Inflammatory macrophage (primary cell): ENCODE measurements around the gene NEK4.
A peak's percentile ranks its signal among the peaks of the same experiment; 100 is the strongest.
"Not testable (repeated sequence)": the region's sequence is repeated elsewhere in the genome, so short reads cannot be mapped to it uniquely, and the experiment has no call there.

Source experiments
- DNase-seq, 2 donors: peaks; one replicate each; pipeline ENCODE4 v3.0.0-alpha.2; 2020 to 2022

Gene NEK4

DNA sequence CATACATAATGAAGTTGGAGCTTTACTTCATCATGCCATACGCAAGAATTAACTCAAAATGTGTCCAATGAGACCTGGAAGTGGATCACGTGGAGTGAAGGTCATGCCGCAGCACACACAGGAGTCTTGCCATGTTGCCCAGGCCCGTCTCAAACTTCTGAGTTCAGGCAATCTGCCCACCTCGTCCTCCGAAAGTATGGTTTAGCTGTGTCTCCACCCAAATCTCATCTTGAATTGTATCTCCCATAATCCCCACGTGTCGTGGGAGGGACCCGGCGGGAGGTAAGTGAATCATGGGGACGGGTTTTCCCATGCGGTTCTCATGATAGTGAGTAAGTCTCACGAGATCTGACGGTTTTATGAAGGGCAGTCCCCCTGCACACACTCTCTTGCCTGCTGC is 39.1 kb downstream of the NEK4 start:
- DNase-seq, result no peak

DNA sequence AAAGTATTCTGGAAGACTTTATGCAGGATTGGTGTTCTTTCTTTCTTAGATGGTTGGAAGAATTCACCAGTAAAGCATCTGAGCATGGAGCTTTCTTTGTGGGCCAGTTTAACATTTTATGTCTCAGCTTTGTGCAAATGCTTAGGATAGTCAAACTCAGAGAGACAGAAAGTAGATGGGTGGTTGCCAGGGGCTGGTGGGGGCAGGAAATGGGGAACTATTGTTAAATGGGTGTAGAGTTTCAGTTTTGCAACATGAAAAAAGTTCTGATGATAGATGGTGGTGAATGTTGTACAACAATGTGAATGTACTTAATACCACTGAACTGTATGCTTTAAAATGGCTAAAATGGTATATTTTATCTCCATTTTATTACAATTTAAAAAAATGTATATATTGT is 40.1 kb downstream of the NEK4 start:
- no peak for DNase-seq

DNA sequence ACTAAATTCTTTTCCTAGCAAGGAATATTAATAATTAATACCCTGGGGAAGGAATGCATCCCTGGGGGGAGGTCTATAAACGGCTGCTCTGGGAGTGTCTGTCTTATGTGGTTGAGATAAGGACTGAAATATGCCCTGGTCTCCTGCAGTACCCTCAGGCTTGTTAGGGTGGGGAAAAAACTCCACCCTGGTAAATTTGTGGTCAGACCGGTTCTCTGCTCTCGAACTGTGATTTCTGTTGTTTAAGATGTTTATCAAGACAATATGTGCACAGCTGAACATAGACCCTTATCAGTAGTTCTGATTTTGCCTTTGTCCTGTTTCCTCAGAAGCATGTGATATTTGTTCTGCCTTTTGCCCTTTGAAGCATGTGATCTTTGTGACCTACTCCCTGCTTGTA is 42.0 kb downstream of the NEK4 start:
- not testable (repeated sequence) for DNase-seq

DNA sequence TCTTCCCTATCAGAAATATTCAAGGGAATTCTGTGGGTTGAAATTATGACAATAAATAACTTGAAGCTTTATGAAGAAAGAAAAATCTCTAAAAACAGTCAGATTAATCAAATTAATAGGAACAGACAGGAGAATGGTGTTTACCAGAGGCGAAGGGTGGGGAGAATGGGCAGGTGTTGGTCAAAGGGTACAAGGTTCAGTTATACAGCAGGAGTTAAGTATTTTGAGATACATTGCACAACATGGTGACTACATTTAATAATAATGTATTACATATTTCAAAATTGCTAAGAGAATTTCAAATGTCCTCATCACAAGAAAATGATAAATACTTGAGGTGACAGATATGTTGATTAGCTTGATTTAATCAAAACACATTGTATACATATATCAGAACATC is 46.2 kb downstream of the NEK4 start:
- no peak for DNase-seq

DNA sequence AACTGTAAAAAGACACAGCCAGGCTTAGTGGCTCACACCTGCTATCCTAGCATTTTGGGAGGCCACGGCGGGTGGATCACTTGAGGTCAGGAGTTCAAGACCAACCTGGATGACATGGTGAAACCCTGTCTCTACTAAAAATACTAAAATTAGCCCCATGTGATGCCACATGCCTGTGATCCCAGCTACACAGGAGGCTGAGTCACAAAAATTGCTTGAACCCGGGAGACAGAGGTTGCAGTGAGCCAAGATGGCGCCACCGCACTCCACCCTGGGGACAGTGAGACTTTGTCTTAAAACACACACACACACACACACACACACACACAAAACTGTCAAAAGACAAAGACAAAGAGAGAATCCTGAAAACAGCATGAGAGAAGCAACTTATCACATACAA is 46.8 kb downstream of the NEK4 start:
- no peak for DNase-seq

DNA sequence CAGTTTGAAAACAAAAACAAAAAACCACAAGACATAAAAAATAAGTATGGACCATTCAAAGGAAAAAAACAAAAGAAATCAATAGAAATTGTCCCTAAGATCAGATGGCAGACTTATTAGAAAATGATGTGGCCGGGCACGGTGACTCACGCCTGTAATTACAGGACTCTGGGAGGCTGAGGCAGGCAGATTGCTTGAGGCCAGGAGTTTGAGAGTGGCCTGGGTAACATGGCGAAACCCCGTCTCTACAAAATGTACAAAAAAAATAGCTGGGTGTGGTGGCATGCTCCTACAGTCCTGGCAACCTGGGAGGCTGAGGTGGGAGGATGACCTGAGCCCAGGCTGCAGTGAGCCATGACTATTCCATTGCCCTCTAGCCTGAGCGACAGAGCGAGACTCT is 48.2 kb downstream of the NEK4 start:
- no peak for DNase-seq

DNA sequence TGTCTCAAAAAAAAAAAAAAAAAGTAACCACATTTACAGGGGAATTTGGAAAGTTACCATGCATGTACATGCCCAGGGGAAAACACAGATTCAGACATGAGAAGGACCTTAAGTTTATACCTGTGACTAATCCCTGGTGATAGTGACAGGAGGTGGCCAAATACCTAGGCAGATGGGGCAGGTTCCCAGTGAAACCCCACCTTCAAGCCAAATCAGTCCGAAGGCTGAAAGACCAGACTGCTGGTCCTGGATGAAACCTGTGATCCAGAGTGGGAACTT is 49.1 kb downstream of the NEK4 start:
- no peak for DNase-seq

DNA sequence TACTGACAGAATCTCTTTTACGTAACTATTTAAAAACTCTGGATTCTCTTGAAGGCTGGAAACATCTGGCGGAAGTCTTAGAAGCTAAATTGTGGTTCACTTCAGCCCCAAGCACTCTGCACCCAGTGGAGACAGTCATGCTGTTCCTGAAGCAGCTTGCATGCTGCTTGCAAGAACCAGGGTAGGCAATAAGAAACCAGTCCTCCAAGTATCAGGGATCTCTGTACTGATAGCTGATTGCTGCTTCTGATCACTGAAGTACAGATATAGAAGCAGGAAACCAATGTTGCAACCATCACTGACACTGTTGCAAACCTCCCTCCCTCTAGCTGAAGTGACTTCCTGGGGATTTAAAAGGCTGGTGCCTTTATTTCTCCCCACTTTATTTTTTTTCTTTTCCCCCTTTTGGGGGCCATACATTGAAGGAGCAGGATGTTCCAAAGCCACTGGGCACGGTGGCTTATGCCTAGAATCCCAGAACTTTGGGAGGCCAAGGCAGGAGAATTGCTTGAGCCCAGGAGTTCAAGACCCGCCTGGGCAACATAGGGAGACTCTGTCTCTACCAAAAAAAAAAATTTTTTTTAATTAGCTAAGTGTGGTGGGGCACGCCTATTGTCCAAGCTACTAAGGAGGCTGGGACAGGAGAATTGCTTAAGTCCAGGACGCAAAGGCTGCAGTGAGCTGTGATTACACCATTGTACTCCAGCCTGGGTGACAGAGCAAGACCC is 49.6 kb downstream of the NEK4 start:
- peak; percentile 59 to 73 for DNase-seq

DNA sequence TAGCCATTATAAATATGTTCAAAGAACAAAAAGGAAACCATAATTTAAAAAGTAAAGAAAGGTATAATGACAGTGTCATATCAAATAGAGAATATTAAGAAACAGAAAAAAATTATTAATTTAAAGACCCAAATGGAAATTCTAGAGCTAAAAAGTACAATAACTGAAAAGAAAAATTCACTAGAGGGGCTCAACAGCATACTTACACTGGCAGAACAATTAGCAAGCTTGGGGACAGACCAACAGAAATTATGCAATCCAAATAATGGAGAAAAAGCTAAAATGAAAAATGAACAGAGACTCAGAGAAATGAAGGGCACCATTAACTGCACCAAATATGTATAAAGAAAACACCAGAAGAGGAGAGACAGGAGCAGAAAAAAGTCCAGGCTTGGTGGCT is 51.1 kb downstream of the NEK4 start:
- DNase-seq, result no peak

DNA sequence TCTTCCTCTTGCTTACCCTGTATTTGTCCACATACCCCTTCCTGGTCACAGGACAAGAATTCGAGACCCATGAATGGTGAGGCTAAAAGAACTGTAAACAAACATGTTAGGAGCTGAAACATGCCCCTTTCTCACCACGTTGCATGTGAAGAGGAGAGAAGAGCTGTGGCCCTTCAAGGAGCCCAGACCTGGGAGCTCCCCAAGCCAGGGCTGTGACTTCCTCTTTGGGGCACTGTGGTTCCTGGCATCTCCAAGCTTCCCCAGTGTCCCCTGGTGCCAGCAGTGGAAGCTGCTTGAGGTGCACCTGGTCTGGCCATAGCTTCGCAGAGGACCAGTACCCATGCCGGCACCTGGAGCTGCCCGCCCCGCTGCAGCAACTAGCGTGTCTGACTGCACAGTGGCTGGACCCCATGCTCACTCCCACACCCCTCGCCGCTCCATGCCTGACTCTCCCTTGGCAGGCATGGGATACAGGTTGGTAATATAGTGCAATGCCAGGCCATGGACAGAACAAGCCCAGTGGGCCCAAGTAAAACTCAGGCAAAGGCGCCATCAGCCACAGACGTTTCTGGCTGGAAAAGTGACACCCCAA is 54.9 kb downstream of the NEK4 start:
- DNase-seq, result peak; percentile 20 to 35

DNA sequence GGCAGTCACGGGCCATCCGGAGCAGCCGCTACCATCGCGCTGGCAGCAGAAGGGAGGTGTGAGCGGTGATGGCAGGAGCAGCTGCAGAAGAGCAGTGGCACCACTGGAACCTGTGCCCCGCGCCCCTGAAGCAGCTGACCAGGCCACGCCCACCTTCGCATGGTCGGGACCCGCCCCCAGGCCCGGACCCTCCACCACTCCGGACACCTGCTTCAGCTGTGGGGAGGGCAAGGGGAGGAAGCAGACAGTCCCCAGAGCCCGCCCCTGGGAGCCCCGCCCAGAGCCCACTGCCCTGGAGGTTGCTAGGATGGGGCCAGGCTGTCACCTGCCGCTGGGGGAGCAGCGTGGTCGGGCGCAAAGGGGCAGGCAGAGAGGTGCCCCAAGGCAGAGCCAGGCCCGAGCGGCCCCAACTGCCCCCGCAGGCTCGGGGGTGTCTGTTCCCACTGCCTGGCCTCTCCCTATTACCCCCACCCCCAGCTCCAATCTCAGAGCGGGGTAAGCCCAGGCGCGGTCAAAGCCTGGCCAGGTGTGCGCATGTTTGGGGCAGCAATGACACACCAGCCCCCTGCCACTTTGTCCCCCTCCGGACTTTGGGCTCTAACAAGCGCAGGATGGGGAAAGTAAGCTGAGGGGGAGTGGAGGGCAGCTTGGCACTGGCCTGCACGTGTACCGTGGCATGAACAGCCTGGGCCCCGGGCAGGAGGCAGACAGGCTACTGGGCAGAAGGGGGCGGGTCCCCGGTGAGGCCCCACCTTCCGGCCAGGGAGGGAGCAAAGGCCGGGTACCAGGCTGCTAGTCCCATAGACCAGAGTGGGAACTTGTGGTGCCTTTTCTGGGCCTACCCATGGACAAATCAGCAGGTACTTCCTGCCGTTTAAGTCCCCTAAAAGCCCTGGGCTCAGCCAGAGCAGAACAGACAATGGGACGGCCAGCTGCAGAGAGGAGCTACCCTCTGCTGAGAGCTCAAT is 56.1 kb downstream of the NEK4 start:
- DNase-seq, result no peak

DNA sequence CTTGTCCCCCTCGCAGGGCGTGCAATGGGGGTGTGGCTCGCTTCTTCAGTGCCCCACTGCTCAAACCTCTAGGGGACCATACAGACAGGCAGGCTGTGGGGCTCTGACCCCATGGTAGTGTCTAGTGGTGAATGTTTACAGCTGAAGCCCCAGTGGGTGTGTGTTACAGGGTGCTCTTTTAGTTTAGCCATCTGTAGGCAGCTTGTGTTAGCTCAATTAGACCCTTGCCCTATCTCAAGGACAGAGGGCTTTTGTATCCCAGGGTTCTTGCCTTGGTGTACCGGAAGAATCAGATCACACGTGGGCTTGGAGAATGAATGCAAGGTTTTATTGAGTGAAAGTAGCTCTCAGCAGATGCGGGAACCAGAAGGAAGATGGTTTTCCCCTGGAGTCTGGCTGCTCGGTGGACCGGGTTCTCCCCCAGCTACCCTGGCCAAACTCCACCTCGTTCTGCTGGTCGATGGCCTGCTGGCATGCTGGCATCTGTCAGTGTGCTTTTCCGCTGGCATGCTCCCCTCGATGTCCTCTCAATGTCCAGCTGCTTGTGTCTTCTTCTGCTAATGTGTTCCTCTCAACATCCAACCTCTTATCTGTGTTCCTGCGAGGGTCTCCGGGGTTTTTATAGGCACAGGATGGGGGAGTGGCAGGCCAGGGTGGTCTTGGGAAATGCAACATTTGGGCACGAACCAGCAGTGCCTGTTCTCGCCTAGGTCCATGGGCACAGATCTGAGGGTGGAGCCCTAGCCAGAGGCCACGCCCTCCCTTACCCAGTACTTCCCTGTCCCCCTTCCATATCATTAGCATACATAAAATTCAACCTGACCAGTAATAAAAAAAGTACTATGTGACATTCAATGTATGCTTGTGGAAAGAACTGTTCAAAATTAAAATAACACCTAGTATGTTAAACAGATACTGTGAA is 58.2 kb downstream of the NEK4 start:
- no peak for DNase-seq

DNA sequence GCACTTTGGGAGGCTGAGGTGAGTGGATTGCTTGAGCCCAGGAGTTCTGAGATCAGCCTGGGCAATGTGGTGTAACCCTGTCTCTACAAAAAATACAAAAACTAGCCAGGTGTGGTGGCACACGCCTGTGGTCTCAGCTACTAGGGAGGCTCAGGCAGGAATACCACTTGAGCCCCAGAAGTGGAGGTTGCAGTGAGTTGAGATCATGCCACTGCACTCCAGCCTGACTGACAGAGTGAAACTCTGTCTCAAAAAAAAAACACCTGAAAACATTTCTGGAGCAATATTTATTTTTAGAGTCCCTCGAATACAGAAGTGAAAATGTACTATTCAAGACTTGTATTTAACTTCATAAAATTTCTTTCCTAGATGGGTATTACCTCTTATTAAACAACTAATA is 60.2 kb downstream of the NEK4 start:
- DNase-seq, result no peak

DNA sequence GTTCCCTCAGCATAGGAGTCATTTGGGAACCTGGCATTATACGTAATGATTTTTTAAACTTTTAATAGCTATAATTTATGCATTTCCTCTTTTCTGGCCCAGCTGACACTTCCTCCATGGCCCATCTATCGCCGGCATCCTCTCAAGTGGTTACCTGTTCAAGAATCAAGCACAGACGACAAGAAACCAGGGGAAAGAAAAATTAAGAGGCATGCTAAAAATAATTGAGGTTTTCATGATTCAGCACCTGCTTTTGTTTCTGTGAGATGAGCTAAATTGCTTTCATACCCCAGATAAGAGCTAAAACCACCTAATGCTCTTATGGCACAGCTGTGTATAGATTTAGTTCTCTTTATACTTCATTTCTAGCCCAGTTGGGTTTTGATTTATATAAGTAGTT is 63.2 kb downstream of the NEK4 start:
- DNase-seq, result no peak

DNA sequence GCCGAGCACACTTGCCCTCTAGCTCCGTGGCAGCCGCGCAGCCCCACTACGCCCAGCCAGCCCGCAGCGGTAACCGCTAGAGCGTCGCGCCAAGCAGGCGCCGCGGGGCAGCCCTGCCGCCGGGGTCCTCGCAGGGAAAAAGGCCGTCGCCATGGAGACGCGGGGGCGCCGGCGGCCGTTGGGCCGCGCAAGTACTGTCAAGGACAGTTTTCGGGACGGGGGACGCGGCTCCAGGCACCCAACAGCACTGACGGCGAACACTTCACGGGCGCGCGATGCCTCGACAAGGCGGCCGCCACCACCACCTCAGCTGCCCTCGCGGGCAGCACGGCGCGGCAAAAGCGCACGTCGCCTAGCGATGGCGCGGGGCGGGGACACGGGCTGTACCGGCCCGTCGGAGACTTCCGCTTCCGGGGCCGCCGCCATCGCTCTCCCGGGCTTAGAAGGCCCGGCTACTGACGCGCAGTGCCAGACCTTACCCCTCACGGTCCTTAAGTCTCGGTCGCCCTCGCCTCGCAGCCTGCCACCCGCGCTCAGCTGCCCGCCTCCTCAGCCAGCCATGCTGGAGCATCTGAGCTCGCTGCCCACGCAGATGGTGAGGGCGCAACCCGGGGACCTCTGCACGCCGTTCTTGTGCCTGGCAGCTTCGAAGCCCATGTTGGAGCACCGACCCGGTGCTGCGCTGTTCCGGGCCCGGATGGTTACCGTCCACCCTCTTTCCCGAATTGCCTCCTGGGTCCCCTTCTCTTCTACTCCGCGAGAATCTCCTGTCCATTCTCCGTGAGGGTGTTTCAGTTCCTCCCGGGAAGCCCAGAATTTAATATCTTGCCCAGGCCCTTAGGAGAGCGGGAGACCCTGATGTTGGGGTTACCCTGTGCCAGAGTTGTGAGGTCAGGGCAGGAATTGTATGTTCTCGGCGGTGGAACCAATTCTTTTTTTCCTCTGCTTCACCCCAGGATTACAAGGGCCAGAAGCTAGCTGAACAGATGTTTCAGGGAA is 64.8 kb downstream of the NEK4 start, which contains the start of the genes GLT8D1 and SPCS1:
Gene GLT8D1, minus strand, starts transcription at position 104 of the 999 bp plus-strand sequence. CDS start 5,331 bp downstream, outside the sequence.
Gene SPCS1, plus strand, starts transcription at position 419 of the 999 bp plus-strand sequence. Its CDS starts 141 bp downstream, at position 560.
- DNase-seq, result peak; percentile 81 to 90

DNA sequence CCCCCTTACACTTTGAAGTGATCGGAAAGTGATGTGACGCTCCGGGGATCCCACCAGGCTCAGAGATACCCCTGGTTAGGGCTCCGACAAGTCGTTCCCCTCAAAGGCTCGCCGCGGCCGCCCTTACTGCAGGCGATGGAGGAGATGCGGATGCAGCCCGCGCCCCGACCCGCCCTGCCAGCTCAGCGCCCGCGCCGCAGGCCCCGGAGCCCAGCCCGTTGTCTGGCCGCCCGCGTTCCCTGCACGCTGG is 65.4 kb downstream of the NEK4 start:
- no peak for DNase-seq

DNA sequence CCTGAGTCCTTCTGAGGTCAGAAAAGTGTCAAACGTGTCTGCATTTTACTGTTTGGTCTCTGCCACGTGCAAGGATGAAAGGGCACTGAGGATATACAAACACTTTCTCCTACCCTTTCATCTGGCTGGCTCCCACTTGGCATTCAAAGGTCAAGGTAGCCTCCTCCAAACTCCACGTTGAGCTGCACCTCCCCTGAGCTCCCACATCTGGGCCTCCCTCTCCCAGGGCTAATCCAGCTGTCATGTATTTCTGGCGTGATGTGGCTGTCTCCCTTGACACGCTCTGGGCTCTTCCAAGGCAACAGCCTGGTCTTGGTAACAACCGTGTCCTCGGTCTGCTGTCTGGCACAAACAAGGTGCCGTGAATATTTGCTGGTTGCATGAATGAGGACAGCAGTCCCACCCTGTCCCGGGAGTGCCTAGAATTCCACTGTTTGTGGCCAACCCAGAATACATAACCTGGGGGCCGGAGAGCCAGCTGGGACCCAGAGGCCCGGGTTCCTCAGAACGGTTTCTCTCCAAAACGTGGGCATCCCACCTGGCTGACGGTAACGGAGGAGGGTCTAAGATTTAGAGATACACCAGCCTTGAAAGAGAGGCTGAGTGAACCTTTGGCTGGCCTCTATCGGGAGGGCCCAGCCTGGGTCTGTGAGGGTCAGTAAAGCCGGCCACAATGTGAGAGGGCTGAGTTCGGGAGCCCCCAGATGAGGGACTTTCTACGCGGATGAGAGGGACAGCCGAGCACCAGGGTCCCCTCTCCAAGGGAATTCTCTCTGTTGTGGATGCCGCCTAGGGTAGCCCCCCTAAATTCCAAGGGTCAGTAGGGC is 65.9 kb downstream of the NEK4 start:
- DNase-seq, result no peak

DNA sequence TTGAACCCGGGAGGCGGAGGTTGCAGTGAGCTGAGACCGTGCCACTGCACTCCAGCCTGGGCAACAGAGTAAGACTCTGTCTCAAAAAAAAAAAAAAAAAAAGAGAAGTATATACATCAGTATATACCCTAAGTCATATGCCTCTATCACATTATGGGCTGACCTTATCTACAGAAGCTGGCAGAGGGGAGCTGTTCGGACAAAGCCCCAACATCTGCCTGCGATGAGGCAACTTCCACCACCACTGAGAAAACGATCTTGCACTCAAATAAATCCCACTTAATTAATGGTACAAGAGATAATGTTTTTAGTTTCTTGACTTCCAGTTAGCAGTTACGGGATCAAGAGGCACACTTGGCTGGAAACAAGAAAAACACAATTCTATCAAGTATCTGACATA is 67.4 kb downstream of the NEK4 start:
- no peak for DNase-seq

DNA sequence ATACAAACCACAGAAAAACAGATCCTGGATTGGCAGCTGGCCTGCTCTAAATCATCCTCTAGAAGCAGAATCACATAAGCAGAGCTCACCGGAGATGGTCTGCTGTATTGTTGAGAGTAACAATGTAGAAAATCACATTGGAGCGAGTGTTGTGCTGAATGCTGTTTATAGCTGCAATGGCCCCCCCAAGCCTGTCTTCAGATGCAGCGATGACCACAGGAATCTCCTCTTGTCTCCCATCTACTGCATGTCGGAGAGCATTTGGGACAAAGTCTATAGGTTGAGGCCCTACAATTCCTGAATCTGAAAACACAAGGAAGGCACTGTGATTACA is 73.1 kb downstream of the NEK4 start:
- DNase-seq, result no peak

DNA sequence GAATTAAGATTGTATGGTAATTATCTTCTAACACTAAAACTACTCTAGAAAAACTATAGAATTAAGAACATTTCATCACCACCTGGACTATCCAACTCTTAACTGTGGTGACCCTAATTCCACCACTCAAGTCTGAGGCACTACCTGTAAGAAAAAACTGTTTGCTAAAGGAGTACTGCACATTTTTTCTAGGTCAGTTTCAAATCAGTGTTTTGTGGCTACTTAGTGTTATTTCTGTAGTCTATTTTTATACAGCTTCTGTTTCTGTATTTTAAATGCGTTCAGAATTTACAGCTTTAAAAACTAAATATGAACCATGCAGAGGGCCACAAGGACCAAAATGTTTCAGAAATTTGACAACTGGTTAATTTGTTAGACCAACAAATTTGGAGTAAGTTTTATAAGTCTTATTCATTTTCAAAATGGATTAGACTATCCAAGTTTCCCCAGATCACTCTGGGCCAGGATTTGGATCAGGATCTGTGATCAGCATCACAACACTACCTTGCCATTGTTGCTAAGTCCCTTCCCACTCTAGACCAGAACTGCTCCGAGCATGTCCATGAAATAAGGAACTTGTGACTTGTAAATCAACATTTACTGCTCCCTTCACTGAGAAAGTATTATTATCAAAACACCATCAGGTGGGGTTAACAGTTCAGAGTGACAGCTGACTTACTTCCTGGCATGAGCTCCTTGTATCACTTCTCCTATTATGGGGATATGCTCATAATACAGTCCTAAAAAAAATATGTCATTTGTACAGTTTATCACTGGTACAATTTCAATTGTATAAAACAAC is 73.7 kb downstream of the NEK4 start:
- peak in 1 of 2 donors; percentile 20 for DNase-seq
